GM13976 (cell line): ENCODE data around the gene AGER.
"Not testable (repeated sequence)": the region's sequence is repeated elsewhere in the genome, so short reads cannot be mapped to it uniquely, and the experiment has no call there.

Source experiments
- DNase-seq: peaks from one replicate; pipeline ENCODE4 v3.0.0; 2012; ENCODE audit warnings: low spot score
- CTCF ChIP-seq: IDR thresholded peaks from 2 replicates; pipeline ENCODE4 v1.5.1; 2012; ENCODE audit warnings: borderline replicate concordance, mild to moderate bottlenecking; ENCODE audit not compliant: insufficient read depth; ENCODE audit errors: extremely low read depth, missing control alignments, control extremely low read depth
- in situ Hi-C: fragments of 300-500 bp; cut with MboI; formaldehyde crosslinking; loops from one replicate; pipeline ENCODE4 v1.12.0; 2022; ENCODE audit warnings: low sequenced_read_pairs, mixed read lengths, inconsistent platforms; ENCODE audit not compliant: unreplicated experiment

The AGER gene

GRCh38 chr6:32190054-32190851, 6.2 kb upstream of the AGER start, which contains the start of gene PBX2:
PBX2 (minus strand) TSS chr6:32190202; CDS start chr6:32189915, 287 bp downstream.
- peak; percentile 5 for TF ChIP-seq CTCF
- peak; percentile 89 for DNase-seq
- in situ Hi-C loops: no loop called here

GRCh38 chr6:32189742-32190053, 5.6 kb upstream of the AGER start:
- TF ChIP-seq CTCF: no peak
- in situ Hi-C loops: no loop called here
- DNase-seq: no peak

GRCh38 chr6:32189069-32189741, 5.2 kb upstream of the AGER start:
- DNase-seq: no peak
- no peak for TF ChIP-seq CTCF

GRCh38 chr6:32188381-32189068, 4.5 kb upstream of the AGER start:
- no peak for TF ChIP-seq CTCF
- no peak for DNase-seq
- in situ Hi-C loops: no loop called here

More at GRCh38 chr6:32189069-32189741, 5.2 kb upstream of the AGER start:
- in situ Hi-C loops: no loop called here

GRCh38 chr6:32187725-32188380, 3.8 kb upstream of the AGER start:
- in situ Hi-C loops, DNase-seq: not testable (repeated sequence)

- DNase-seq: no peak
- no peak for TF ChIP-seq CTCF
- in situ Hi-C loops: no loop called here
Observed at GRCh38 chr6:32187009-32187709, 3.1 kb upstream of the AGER start.

GRCh38 chr6:32186151-32186840, 2.2 kb upstream of the AGER start:
- DNase-seq, in situ Hi-C loops: not testable (repeated sequence)

GRCh38 chr6:32185681-32186131, 1.7 kb upstream of the AGER start:
- DNase-seq, in situ Hi-C loops: not testable (repeated sequence)
